K562 (cell line): ENCODE data around the gene CD79A. TPM values are rescaled to one million over a fixed set of nuclear protein-coding genes. Genes with fewer than 3 reads are reported as not detected.

Experiments
- AFF4 ChIP-seq: sonication (generic); formaldehyde crosslinking; IDR thresholded peaks from 2 replicates; pipeline ENCODE4 v1.8.0; 2023; ENCODE audit warnings: mild to moderate bottlenecking, missing genetic modification reagents
- BHLHE40 ChIP-seq: IDR thresholded peaks from 2 replicates; pipeline ENCODE4 v1.6.1; 2011; ENCODE audit warnings: low read length, improper control_type of control experiment
- CBX3 ChIP-seq, 2 experiments: IDR thresholded peaks; 1 replicate in 1 of 2; 2 replicates in 1 of 2; pipeline ENCODE4 v1.6.1; 2012; ENCODE audit warnings: inconsistent platforms in 2 of 2, low read length in 2 of 2, borderline replicate concordance in 1 of 2, control low read depth in 1 of 2
- CREM ChIP-seq: IDR thresholded peaks from 2 replicates; pipeline ENCODE4 v1.6.1; 2014; ENCODE audit warnings: antibody characterized with exemption, low read depth
- ELK3 ChIP-seq: fragments of 450-650 bp; formaldehyde crosslinking; IDR thresholded peaks from 2 replicates; pipeline ENCODE4 v1.4.0; 2020; ENCODE audit warnings: mild to moderate bottlenecking
- HDAC8 ChIP-seq: fragments of 450-650 bp; IDR thresholded peaks from 2 replicates; pipeline ENCODE4 v1.6.1; 2016; ENCODE audit warnings: mild to moderate bottlenecking, missing genetic modification characterization, moderate library complexity, missing compliant biosample characterization
- NKRF ChIP-seq: fragments of 450-650 bp; IDR thresholded peaks from 2 replicates; pipeline ENCODE4 v1.6.1; 2016; ENCODE audit warnings: borderline replicate concordance
- POLR2H ChIP-seq: IDR thresholded peaks from 2 replicates; pipeline ENCODE4 v1.6.1; 2016; ENCODE audit warnings: missing genetic modification characterization, low read depth, mild to moderate bottlenecking, control low read depth, missing compliant biosample characterization, moderate library complexity
- PRDM10 ChIP-seq: fragments of 450-650 bp; IDR thresholded peaks from 2 replicates; pipeline ENCODE4 v1.6.1; 2018; ENCODE audit not compliant: partially characterized antibody
- PYGO2 ChIP-seq: fragments of 450-650 bp; IDR thresholded peaks from 2 replicates; pipeline ENCODE4 v1.6.1; 2016; ENCODE audit warnings: mild to moderate bottlenecking, missing genetic modification characterization, moderate library complexity, missing compliant biosample characterization
- RBM25 ChIP-seq: fragments of 200-400 bp; formaldehyde crosslinking; IDR thresholded peaks from 2 replicates; pipeline ENCODE4 v1.6.1; 2018; ENCODE audit warnings: low read length, low read depth, moderate library complexity; ENCODE audit not compliant: severe bottlenecking
- RFX5 ChIP-seq: IDR thresholded peaks from 2 replicates; pipeline ENCODE4 v1.6.1; 2011; ENCODE audit warnings: low read depth, mild to moderate bottlenecking, improper control_type of control experiment, low read length
- SMARCE1 ChIP-seq: fragments of 450-650 bp; IDR thresholded peaks from 2 replicates; pipeline ENCODE4 v1.7.1; 2016; ENCODE audit warnings: mild to moderate bottlenecking
- SREBF1 ChIP-seq: fragments of 150-350 bp; IDR thresholded peaks from 2 replicates; pipeline ENCODE4 v1.6.1; 2014; ENCODE audit warnings: antibody characterized with exemption, low read depth, low read length, borderline replicate concordance
- YY1 ChIP-seq, 3 experiments: IDR thresholded peaks; 2 replicates each; pipeline ENCODE4 v1.6.1; 2011; ENCODE audit warnings: low read length in 2 of 3, mild to moderate bottlenecking in 2 of 3, moderate library complexity in 2 of 3, borderline replicate concordance in 1 of 3, control low read depth in 1 of 3, low read depth in 1 of 3; ENCODE audit not compliant: insufficient read depth in 3 of 3, insufficient replicate concordance in 2 of 3, control insufficient read depth in 1 of 3, insufficient read length in 1 of 3; ENCODE audit errors: extremely low read depth in 1 of 3
- polyA plus RNA-seq, 8 experiments: library from polyadenylated mRNA; depleted of rRNA in 4 of 8; stranded (reverse) in 5 of 8; unstranded in 3 of 8; fragments of >200 nt; fragmentation: Nextera tagmentation in 2 of 8; fragmentation: Illumina TruSeq in 1 of 8; extraction: Ambion mirVana in 2 of 8; extraction: Trizol in 1 of 8; gene quantifications; 2 replicates each; pipeline versions ENCODE4 v1.2.1 to v1.2.3, GENCODE V29; 2011 to 2014; ENCODE audit warnings: inconsistent platforms in 1 of 8, missing spikeins in 1 of 8
- total RNA-seq, 7 experiments: library from RNA; depleted of rRNA in 6 of 7; stranded (reverse); fragments of >200 nt in 6 of 7; fragmentation: Illumina TruSeq in 2 of 7; extraction: Trizol in 2 of 7; gene quantifications; 2 replicates each; pipeline versions ENCODE4 v1.2.1 to v1.2.3, GENCODE V29; 2011 to 2021; ENCODE audit warnings: low replicate concordance in 1 of 7

The CD79A gene
- total and polyA plus RNA-seq, 9 of the 15 experiments (the other 6 are each of a cell fraction or from before 2014, with no cell fraction given), result 0.04 to 0.72 (median 0.17) TPM; not detected in 3

GRCh38 chr19:41843371-41843770 lies 33.7 kb upstream of the CD79A start (continued):
- TF ChIP-seq PYGO2 (tag) (no peak), HDAC8 (no peak), SMARCE1 (peak; percentile 80; the same call in 1 of the 2 replicates), POLR2H (tag) (no peak), RBM25 (no peak), RFX5 (no peak), AFF4 (CRISPR knock-in tag) (no peak), PRDM10 (no peak), SREBF1 (no peak), CREM (0 out of 2 replicates have a peak, but pooled peaks have one; percentile 42), NKRF (no peak), CBX3 (IDR thresholded peaks at IDR 0.05; ENCODE audit: borderline replicate concordance in 1 of 2, low read length in 2 of 2) (0 out of 3 replicates have a peak, but pooled peaks of 1 of the 2 experiments have one; percentile 25), YY1 (IDR thresholded peaks at IDR 0.05; ENCODE audit: borderline replicate concordance in 1 of 3, control insufficient read depth in 1 of 3, extremely low read depth in 1 of 3, insufficient read depth in 3 of 3, insufficient read length in 1 of 3, insufficient replicate concordance in 2 of 3, low read depth in 1 of 3, low read length in 2 of 3) (no peak), ELK3 (CRISPR knock-in tag) (no peak), BHLHE40 (no peak)
